Subcutaneous adipose tissue (tissue), 4 donors: Measurements from ENCODE around the gene PSG4. TPM values are rescaled to one million over a fixed set of nuclear protein-coding genes. Genes with fewer than 3 reads are reported as not detected.
"Not testable (repeated sequence)": the region's sequence is repeated elsewhere in the genome, so short reads cannot be mapped to it uniquely, and the experiment has no call there.

Experiments used
- total RNA-seq, 4 donors: library from RNA; depleted of rRNA; stranded (reverse); fragments of >200 nt; gene quantifications; one replicate each; pipeline ENCODE4 v1.1.0, GENCODE V29; 2016
- TF ChIP-seq, protein P1 (sequence below): fragments of 450-650 bp; IDR thresholded peaks from one replicate; pipeline ENCODE4 v1.5.1; 2016; ENCODE audit warnings: low read depth, mild to moderate bottlenecking, control low read depth, antibody characterized with exemption, moderate library complexity

The PSG4 gene
- total RNA-seq = not detected

DNA sequence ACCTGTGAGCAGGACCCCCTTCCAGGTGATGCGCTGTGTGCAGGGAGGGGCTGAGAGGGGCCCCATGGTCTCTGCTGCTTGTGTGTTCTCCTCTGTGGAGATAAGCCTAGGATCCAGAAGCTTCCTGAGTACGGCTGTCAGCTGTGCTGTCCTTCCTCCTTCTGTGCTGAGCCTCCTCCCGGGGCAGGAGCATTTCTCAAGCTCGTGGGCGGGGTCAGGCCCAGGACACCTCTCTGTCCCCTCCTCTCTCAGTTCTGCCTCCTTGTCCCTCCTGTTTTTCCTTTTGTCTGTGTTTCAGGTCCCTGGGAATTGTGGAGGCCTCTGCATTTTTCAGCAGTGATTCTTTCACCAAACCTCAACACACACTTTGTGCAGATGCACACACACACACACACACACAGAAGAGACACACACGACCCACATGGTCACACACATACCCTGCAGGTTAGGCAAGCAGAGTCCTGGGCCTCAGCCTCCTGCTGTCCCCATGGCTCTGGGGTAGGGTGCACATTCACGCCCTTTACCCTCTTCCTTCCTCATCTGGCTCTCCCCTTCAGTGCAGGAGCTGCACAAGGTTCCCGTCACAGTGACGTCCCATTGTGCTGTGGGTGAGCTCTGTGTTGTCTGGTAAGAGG, at the start of gene PSG4:
Gene PSG4 (minus strand): TSS at position 168 of the 635 bp plus-strand sequence. CDS start 102 bp downstream, at position 66.
- TF ChIP-seq, protein P1, sequence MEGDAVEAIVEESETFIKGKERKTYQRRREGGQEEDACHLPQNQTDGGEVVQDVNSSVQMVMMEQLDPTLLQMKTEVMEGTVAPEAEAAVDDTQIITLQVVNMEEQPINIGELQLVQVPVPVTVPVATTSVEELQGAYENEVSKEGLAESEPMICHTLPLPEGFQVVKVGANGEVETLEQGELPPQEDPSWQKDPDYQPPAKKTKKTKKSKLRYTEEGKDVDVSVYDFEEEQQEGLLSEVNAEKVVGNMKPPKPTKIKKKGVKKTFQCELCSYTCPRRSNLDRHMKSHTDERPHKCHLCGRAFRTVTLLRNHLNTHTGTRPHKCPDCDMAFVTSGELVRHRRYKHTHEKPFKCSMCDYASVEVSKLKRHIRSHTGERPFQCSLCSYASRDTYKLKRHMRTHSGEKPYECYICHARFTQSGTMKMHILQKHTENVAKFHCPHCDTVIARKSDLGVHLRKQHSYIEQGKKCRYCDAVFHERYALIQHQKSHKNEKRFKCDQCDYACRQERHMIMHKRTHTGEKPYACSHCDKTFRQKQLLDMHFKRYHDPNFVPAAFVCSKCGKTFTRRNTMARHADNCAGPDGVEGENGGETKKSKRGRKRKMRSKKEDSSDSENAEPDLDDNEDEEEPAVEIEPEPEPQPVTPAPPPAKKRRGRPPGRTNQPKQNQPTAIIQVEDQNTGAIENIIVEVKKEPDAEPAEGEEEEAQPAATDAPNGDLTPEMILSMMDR = not testable (repeated sequence)

DNA sequence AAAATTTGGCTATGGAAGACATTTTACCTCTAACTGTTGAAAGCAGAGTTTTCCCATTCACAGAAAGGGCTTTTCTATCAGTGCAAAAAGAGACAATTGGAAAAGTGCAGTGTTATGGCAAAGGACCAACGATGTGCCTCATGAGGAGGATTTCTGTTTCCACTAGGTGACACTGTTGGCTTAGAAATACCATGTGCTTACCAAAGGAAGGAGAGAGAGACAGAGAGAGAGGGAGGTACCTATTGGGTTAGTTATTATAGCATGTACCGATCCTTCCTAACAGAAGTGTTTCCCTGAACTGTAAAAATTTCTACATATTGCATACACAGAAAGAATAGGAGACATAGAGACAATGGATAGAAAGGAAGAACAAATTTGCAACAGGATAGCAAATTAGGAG, 23.9 kb upstream of the PSG4 start:
- TF ChIP-seq, protein P1 = no peak

DNA sequence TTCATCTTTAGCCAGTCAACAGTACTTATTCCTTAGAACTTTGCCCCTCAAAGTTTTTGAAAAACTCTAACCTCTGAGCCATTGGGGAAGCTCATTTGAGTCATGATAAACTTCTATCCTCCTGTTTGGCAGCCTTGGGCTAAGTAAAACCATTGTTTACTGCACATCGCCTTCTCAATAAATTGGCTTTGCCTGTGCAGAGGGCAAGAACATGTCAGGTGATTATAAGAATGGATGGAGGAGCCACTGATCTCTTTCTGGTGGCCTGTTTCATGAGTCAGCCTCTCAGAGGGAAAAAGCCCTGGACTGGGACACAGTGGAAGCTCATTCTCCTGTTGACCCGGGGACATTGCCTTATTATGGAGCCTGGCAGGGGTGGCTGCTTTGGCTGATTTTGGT, 19.4 kb upstream of the PSG4 start:
- TF ChIP-seq, protein P1 = no peak

DNA sequence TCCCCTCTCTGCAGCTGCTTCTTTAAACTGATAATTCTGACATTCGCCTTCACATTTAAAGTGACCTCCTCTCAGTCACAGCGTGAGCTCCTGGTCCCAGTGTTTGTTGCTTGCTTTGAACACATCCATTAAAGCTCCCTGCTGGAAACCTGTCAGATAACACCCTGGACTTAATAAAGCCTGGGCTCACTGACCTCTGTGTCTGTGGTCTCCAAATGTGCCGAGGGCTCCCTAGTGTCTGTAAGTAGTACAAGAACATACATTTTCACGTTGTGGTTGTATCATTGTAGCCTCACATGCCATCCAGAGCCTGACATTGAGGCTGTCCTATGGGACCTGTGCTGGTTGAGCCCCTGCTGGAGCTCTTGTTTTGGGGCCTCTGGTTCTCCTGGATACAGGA, 2.6 kb upstream of the PSG4 start:
- TF ChIP-seq, protein P1 = no peak

DNA sequence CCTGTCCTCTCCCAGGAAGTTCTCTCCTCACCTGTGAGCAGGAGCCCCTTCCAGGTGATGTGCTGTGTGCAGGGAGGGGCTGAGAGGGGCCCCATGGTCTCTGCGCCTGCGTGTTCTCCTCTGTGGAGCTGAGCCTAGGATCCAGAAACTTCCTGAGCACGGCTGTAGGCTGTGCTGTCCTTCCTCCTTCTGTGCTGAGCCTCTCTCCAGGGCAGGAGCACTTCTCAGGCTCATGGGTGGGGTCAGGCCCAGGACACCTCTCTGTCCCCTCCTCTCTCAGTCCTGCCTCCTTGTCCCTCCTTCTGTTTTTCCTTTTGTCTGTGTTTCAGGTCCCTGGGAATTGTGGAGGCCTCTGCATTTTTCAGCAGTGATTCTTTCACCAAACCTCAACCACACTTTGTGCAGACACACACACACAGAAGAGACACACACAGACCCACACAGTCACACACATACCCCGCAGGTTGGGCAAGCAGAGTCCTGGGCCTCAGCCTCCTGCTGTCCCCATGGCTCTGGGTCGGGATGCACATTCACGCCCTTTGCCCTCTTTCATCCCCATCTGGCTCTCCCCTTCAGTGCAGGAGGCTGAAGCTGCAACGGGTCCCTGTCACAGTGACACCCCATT, 19.0 kb downstream of the PSG4 start, which contains the start of gene PSG5:
Gene PSG5 (minus strand): TSS at position 226 of the 625 bp plus-strand sequence. CDS start 131 bp downstream, at position 95.
- TF ChIP-seq, protein P1 = not testable (repeated sequence)

DNA sequence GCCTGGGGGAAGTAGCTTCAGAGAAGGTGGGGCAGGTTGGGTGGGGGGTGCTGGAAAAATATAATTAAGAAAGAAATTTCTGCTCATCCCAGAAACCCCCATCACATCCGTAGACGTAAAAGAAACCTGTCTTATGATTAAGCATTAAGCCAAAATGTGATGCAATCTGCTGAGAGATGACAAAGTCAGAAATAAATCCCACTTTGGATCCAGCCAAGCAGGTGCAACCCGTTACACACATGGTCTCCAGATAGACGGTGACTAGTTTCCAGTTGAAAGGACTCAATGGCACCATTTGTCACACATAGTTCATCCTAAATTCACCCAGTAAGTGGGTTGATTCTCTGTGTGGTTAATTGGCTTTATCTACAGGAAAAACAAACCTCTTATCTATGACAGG, 53.2 kb downstream of the PSG4 start:
- TF ChIP-seq, protein P1 = no peak

DNA sequence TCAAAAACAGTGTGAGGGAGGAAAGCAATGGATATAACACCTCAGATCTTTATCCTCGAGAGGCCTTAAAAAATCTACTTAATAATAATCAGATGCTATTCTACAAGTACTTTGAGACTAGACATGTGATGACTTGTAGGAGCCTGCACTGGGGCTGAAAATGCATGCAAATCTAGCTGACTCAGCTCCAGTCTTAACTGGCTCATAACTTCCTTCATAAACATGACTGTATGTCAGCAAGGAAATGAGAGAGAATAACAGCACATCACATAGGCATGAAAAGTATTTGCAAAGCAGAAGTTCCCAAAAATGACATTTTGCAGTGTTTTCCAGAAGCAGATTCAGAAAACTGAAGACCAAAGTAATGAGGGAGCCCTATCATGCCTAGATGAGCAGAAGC, 57.2 kb downstream of the PSG4 start:
- TF ChIP-seq, protein P1 = no peak
